GM12873 (cell line): Measurements from ENCODE around the gene XPC.

ENCODE experiments used
- CTCF ChIP-seq: IDR thresholded peaks from 2 replicates; pipeline ENCODE4 v1.5.1; 2012; ENCODE audit warnings: low read depth, mild to moderate bottlenecking, moderate library complexity, low read length, control low read depth; ENCODE audit not compliant: insufficient read depth; ENCODE audit errors: missing control alignments

XPC gene

GRCh38 chr3:14177580-14178246 is 688 bp downstream of the XPC start:
- TF ChIP-seq CTCF: no peak

- no peak for TF ChIP-seq CTCF
Observed at GRCh38 chr3:14175383-14176037, 2.9 kb downstream of the XPC start.

- no peak for TF ChIP-seq CTCF
Observed at GRCh38 chr3:14174483-14174882, 3.9 kb downstream of the XPC start.

GRCh38 chr3:14172496-14172895 is 5.9 kb downstream of the XPC start:
- TF ChIP-seq CTCF: no peak

GRCh38 chr3:14170531-14171159 is 7.8 kb downstream of the XPC start:
- TF ChIP-seq CTCF: no peak

GRCh38 chr3:14169871-14170270 is 8.5 kb downstream of the XPC start:
- no peak for TF ChIP-seq CTCF

- no peak for TF ChIP-seq CTCF
Observed at GRCh38 chr3:14169435-14169834, 9.0 kb downstream of the XPC start.
